Dermis blood vessel endothelial cell (primary cell): ENCODE measurements around the gene ELMO1. TPM values are rescaled to one million over a fixed set of nuclear protein-coding genes. Genes with fewer than 3 reads are reported as not detected.
A peak's percentile ranks its signal among the peaks of the same experiment; 100 is the strongest.

ENCODE experiments used
- DNase-seq: peaks from one replicate; pipeline ENCODE4 v3.0.0; 2010
- total RNA-seq: library from RNA; depleted of rRNA; stranded (reverse); fragments of >200 nt; gene quantifications from 2 replicates; pipeline ENCODE4 v1.2.3, GENCODE V29; 2014

Gene ELMO1
- total RNA-seq, 1 donor from 2014 or later: 109 TPM

- no peak for DNase-seq
These were observed 80.1 kb downstream of the ELMO1 start for GRCh38 chr7:37368540-37368939.

- DNase-seq: no peak
These were observed 81.7 kb downstream of the ELMO1 start for GRCh38 chr7:37367010-37367409.

- DNase-seq: no peak
These were observed 82.2 kb downstream of the ELMO1 start for GRCh38 chr7:37366445-37366844.

GRCh38 chr7:37365405-37365804 is 83.3 kb downstream of the ELMO1 start:
- no peak for DNase-seq

- DNase-seq: no peak
These were observed 83.8 kb downstream of the ELMO1 start for GRCh38 chr7:37364856-37365255.

GRCh38 chr7:37363536-37364491 is 84.8 kb downstream of the ELMO1 start:
- DNase-seq: no peak

- no peak for DNase-seq
These were observed 85.9 kb downstream of the ELMO1 start for GRCh38 chr7:37362802-37363201.

GRCh38 chr7:37360484-37360883 is 88.2 kb downstream of the ELMO1 start:
- no peak for DNase-seq

- DNase-seq: no peak
These were observed 88.8 kb downstream of the ELMO1 start for GRCh38 chr7:37359662-37360444.

GRCh38 chr7:37359180-37359579 is 89.5 kb downstream of the ELMO1 start:
- no peak for DNase-seq

GRCh38 chr7:37357637-37357996 is 91.0 kb downstream of the ELMO1 start:
- DNase-seq: no peak

- DNase-seq: no peak
These were observed 91.6 kb downstream of the ELMO1 start for GRCh38 chr7:37356911-37357636.

- peak; percentile 70 for DNase-seq
These were observed 94.0 kb downstream of the ELMO1 start for GRCh38 chr7:37354656-37355131.

- no peak for DNase-seq
These were observed 94.6 kb downstream of the ELMO1 start for GRCh38 chr7:37353949-37354655.

GRCh38 chr7:37352974-37353948 is 95.4 kb downstream of the ELMO1 start:
- peak; percentile 10 for DNase-seq

GRCh38 chr7:37352251-37352880 is 96.3 kb downstream of the ELMO1 start:
- DNase-seq: no peak

- no peak for DNase-seq
These were observed 96.9 kb downstream of the ELMO1 start for GRCh38 chr7:37351716-37352115.

- no peak for DNase-seq
These were observed 98.6 kb downstream of the ELMO1 start for GRCh38 chr7:37349979-37350590.

GRCh38 chr7:37348982-37349381 is 99.7 kb downstream of the ELMO1 start:
- DNase-seq: no peak

GRCh38 chr7:37346761-37347160 is 101.9 kb downstream of the ELMO1 start:
- DNase-seq: no peak
